Kidney (tissue), 14 donors: Measurements from ENCODE around the gene GAB2. TPM values are rescaled to one million over a fixed set of nuclear protein-coding genes. Genes with fewer than 3 reads are reported as not detected.
"Not testable (repeated sequence)": the region's sequence is repeated elsewhere in the genome, so short reads cannot be mapped to it uniquely, and the experiment has no call there.

ENCODE experiments used
- DNase-seq, 5 donors: peaks; one replicate each; pipeline ENCODE4 v3.0.0-alpha.2; 2013 to 2020
- FAIRE-seq: peaks from 2 replicates; lab custom pipeline; 2012; peaks lifted over from hg19 to GRCh38; lab: Jason Lieb, UNC
- H3K27ac ChIP-seq, 2 donors: one replicate each; pipeline ENCODE4 v1.7.0; 2013; ENCODE audit warnings: low read depth in 2 of 2, low read length in 2 of 2, inconsistent platforms in 1 of 2
- H3K27me3 ChIP-seq: one replicate; pipeline ENCODE4 v1.7.1; 2013; ENCODE audit warnings: low read length, inconsistent platforms; ENCODE audit not compliant: control insufficient read depth, insufficient read depth
- H3K36me3 ChIP-seq, 3 donors: one replicate each; pipeline versions ENCODE4 v1.7.0 to v1.7.1; 2013; ENCODE audit warnings: low read length in 3 of 3, control low read depth in 1 of 3, inconsistent platforms in 1 of 3; ENCODE audit not compliant: insufficient read depth in 3 of 3, control insufficient read depth in 2 of 3
- H3K4me1 ChIP-seq, 3 donors: one replicate each; pipeline versions ENCODE4 v1.7.0 to v1.7.1; 2013; ENCODE audit warnings: low read length in 3 of 3, inconsistent platforms in 1 of 3, low read depth in 1 of 3; ENCODE audit not compliant: control insufficient read depth in 2 of 3, insufficient read depth in 2 of 3
- H3K4me3 ChIP-seq, 3 donors: one replicate each; pipeline versions ENCODE4 v1.7.0 to v1.8.1; 2013; ENCODE audit warnings: low read length in 3 of 3, control low read depth in 1 of 3, inconsistent platforms in 1 of 3
- H3K9ac ChIP-seq, 3 donors: one replicate each; pipeline versions ENCODE4 v1.7.0 to v1.7.1; 2013; ENCODE audit warnings: low read length in 3 of 3, control low read depth in 1 of 3, inconsistent platforms in 1 of 3
- H3K9me3 ChIP-seq, 3 donors: one replicate each; pipeline versions ENCODE4 v1.7.0 to v1.7.1; 2013; ENCODE audit warnings: low read length in 3 of 3, control low read depth in 1 of 3, inconsistent platforms in 1 of 3; ENCODE audit not compliant: control insufficient read depth in 2 of 3, insufficient read depth in 1 of 3
- intact Hi-C: fragments of 100-400 bp; cut with DNase I; formaldehyde crosslinking; loops from one replicate; pipeline ENCODE4 v1.11.1; 2022
- polyA plus RNA-seq: library from polyadenylated mRNA; stranded (reverse); fragments of 350-450 nt; fragmentation: Illumina TruSeq; extraction: RNeasy Lipid Tissue Mini Kit (QIAGEN cat#74804); gene quantifications from one replicate; pipeline ENCODE4 v1.2.3, GENCODE V29; 2014; ENCODE audit warnings: low read depth, low replicate concordance; ENCODE audit not compliant: insufficient read depth
- total RNA-seq: library from RNA; stranded (reverse); fragmentation: NEBNext Ultra II Directional; extraction: Animal tissue kit (Norgen Biotek cat#: 25700); gene quantifications from one replicate; pipeline ENCODE4 v1.2.1, GENCODE V29; 2021
- TF ChIP-seq, protein P1 (sequence below): IDR thresholded peaks from 3 replicates; pipeline ENCODE4 v1.5.1; 2012; ENCODE audit warnings: mild to moderate bottlenecking, moderate library complexity, borderline replicate concordance; ENCODE audit not compliant: insufficient read depth; ENCODE audit errors: extremely low read depth
- donor health status: control.
- donor health status: control.
- donor health status: control.
- donor health status: control.
- donor health status: control.
- donor health status: DM: yes; HTN: yes; CAD: no.
- donor health status: Normal renal cell carcinoma (clear cell type).

GAB2 gene
- total and polyA plus RNA-seq, 2 donors from 2014 or later, result 3.3 to 23.6 TPM

- Histone ChIP-seq H3K27me3 (no peaks in the 10 kb centered on the region), H3K4me3 (no peak overlapping the region), H3K4me1 (peaks cover 0 to 5% (median 4%) of the 10 kb centered on the region in 3 donors), H3K27ac (no peak overlapping the region), H3K9ac (no peak overlapping the region), H3K36me3 (no peaks in the 10 kb centered on the region), H3K9me3 (peaks cover 0 to 7% (median 0%) of the 10 kb centered on the region in 3 donors)
- TF ChIP-seq, protein P1, sequence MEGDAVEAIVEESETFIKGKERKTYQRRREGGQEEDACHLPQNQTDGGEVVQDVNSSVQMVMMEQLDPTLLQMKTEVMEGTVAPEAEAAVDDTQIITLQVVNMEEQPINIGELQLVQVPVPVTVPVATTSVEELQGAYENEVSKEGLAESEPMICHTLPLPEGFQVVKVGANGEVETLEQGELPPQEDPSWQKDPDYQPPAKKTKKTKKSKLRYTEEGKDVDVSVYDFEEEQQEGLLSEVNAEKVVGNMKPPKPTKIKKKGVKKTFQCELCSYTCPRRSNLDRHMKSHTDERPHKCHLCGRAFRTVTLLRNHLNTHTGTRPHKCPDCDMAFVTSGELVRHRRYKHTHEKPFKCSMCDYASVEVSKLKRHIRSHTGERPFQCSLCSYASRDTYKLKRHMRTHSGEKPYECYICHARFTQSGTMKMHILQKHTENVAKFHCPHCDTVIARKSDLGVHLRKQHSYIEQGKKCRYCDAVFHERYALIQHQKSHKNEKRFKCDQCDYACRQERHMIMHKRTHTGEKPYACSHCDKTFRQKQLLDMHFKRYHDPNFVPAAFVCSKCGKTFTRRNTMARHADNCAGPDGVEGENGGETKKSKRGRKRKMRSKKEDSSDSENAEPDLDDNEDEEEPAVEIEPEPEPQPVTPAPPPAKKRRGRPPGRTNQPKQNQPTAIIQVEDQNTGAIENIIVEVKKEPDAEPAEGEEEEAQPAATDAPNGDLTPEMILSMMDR, result no peak
- intact Hi-C loops, result no loop called here
- FAIRE-seq (no peak), DNase-seq (no peak)
Measured at GRCh38 chr11:78274739-78275138, 142.9 kb downstream of the GAB2 start.

- H3K9me3 ChIP-seq, H3K9ac ChIP-seq, FAIRE-seq, H3K4me3 ChIP-seq, H3K27ac ChIP-seq, DNase-seq, H3K27me3 ChIP-seq, H3K4me1 ChIP-seq, H3K36me3 ChIP-seq, intact Hi-C loops: not testable (repeated sequence)
Measured at GRCh38 chr11:78272625-78273269, 144.9 kb downstream of the GAB2 start.

DNA sequence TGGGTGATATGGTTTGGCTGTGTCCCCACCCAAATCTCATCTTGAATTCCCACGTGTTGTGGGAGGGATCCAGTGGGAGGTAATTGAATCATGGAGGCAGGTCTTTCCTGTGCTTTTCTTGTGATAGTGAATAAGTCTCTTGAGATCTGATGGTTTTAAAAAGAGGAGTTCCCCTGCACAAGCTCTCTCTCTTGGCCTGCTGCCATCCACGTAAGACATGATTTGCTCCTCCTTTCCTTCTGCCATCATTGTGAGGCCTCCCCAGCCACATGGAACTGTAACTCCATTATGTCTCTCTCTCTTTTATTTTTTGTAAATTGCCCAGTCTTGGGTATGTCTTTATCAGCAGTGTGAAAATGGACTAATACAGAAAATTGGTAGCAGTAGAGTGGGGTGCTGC, 145.8 kb downstream of the GAB2 start:
- intact Hi-C loops, H3K27me3 ChIP-seq, H3K4me3 ChIP-seq, H3K27ac ChIP-seq, H3K36me3 ChIP-seq, DNase-seq, FAIRE-seq, H3K9me3 ChIP-seq, H3K9ac ChIP-seq, H3K4me1 ChIP-seq: not testable (repeated sequence)

DNA sequence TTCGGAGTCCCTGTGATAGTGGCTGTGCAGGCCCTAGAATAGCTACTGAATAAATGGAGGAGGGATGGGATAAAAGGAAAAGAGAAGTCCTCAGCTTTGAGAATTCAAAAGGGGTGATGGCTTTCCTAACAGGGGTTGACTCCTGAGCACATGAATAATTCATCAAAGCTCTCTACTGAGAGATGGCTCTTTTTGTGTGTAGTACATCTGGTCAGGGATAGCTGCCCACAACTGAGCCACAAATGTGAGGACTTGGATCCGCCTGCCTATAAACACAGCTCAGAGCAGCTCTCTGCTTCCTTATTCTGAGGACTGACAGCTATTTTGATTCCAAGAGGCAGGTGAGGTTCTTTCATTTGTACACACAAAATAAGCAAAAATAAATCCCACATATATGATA, 146.6 kb downstream of the GAB2 start:
- no peak overlapping the region for H3K9ac ChIP-seq
- H3K4me3 ChIP-seq, result no peak overlapping the region
- FAIRE-seq, result no peak
- TF ChIP-seq, protein P1, result no peak
- no peak overlapping the region for H3K27ac ChIP-seq
- H3K4me1 ChIP-seq, result peaks cover 0 to 6% (median 3%) of the 10 kb centered on the region in 3 donors
- H3K27me3 ChIP-seq, result no peaks in the 10 kb centered on the region
- intact Hi-C loops, result no loop called here
- H3K36me3 ChIP-seq, result no peaks in the 10 kb centered on the region
- peaks cover 0 to 7% (median 0%) of the 10 kb centered on the region in 3 donors for H3K9me3 ChIP-seq
- DNase-seq, result no peak
